ENCODE results near the gene LCNL1. TPM values are rescaled to one million over a fixed set of nuclear protein-coding genes. Genes with fewer than 3 reads are reported as not detected.

The LCNL1 gene
- total RNA-seq, 1 donor from 2014 or later: not detected

DNA sequence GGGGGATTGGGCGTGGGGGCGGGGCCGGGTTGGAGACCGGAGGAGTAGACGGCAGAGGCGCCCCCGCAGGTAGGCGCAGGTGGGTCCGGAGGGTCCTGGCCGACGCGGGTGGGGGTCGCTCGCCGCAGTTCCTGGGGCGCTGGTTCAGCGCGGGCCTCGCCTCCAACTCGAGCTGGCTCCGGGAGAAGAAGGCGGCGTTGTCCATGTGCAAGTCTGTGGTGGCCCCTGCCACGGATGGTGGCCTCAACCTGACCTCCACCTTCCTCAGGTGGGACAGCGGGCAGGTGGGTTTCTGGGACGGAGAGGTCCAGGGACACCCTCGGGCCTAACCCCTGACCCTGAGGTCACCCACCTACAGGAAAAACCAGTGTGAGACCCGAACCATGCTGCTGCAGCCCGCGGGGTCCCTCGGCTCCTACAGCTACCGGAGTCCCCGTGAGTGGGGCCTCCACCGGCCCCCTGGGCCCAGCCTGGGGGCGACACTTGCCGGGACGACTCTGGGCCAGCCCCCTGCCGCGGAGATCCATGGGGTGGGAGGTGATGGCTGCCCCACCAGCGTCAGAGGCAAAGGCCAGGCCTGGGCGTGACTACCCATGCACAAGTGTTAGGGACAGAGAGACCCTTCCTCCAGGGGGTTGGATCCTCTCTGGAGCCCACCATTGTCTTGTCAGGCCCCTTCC lies 3.8 kb upstream of the LCNL1 start:
- no peak for DNase-seq (ENCODE audit: low spot score, unreplicated experiment)
- TF ChIP-seq CTCF (IDR thresholded peaks at IDR 0.05; ENCODE audit: unreplicated experiment): no peak
- H3K9me3 Mint-ChIP-seq (ENCODE audit: low read depth): no peaks in the 10 kb centered on the region
- peaks cover 24% of the 10 kb centered on the region for H3K27me3 Mint-ChIP-seq
- no peaks in the 10 kb centered on the region for H3K36me3 Mint-ChIP-seq (ENCODE audit: insufficient read depth)
- no peak overlapping the region for H3K27ac Mint-ChIP-seq
- no peaks in the 10 kb centered on the region for H3K4me1 Mint-ChIP-seq (ENCODE audit: low read depth)
- H3K4me3 Mint-ChIP-seq (ENCODE audit: low read depth): no peak overlapping the region

DNA sequence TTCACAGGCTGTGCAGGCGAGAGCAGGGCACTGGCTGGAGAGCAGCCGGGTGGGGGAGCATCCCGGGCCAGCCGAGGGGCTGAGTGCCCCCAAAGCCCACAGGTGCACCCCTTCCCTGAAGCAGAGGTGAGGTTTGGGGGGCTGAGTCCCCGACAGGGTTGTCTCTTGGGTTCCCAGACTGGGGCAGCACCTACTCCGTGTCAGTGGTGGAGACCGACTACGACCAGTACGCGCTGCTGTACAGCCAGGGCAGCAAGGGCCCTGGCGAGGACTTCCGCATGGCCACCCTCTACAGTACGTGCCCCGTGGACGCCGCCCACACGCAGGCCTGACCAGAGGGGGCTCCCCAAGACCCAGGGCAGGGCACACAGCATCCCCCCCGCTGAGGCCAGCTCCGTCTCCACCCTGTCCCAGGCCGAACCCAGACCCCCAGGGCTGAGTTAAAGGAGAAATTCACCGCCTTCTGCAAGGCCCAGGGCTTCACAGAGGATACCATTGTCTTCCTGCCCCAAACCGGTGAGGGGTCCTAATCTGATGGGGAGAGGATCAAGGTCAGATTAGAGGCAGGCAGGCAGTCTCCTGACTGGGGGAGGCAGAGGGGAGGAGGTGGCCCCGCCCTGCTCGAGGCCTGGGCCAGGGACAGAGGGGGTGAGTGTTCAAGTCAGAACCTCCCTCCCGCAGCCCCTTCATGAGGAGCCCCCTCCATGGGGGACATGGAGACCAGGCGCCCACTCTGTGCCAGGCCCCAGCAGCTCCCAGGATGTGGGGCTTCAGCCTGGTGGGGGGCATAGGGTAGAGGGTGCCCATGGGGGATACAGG lies 2.8 kb upstream of the LCNL1 start:
- no peak for TF ChIP-seq CTCF (IDR thresholded peaks at IDR 0.05; ENCODE audit: unreplicated experiment)
- no peak for DNase-seq (ENCODE audit: low spot score, unreplicated experiment)
- Mint-ChIP-seq H3K4me1 (ENCODE audit: low read depth) (no peaks in the 10 kb centered on the region), H3K4me3 (ENCODE audit: low read depth) (no peak overlapping the region), H3K9me3 (ENCODE audit: low read depth) (no peaks in the 10 kb centered on the region), H3K27me3 (peaks cover 26% of the 10 kb centered on the region), H3K36me3 (ENCODE audit: insufficient read depth) (no peaks in the 10 kb centered on the region), H3K27ac (no peak overlapping the region)

GRCh38 chr9:136980669-136981478 lies 1.9 kb upstream of the LCNL1 start:
- Mint-ChIP-seq H3K4me3 (ENCODE audit: low read depth) (no peak overlapping the region), H3K27me3 (peaks cover 22% of the 10 kb centered on the region), H3K27ac (no peak overlapping the region), H3K4me1 (ENCODE audit: low read depth) (no peaks in the 10 kb centered on the region), H3K9me3 (ENCODE audit: low read depth) (no peaks in the 10 kb centered on the region), H3K36me3 (ENCODE audit: insufficient read depth) (no peaks in the 10 kb centered on the region)
- no peak for TF ChIP-seq CTCF (IDR thresholded peaks at IDR 0.05; ENCODE audit: unreplicated experiment)
- DNase-seq (ENCODE audit: low spot score, unreplicated experiment): no peak

DNA sequence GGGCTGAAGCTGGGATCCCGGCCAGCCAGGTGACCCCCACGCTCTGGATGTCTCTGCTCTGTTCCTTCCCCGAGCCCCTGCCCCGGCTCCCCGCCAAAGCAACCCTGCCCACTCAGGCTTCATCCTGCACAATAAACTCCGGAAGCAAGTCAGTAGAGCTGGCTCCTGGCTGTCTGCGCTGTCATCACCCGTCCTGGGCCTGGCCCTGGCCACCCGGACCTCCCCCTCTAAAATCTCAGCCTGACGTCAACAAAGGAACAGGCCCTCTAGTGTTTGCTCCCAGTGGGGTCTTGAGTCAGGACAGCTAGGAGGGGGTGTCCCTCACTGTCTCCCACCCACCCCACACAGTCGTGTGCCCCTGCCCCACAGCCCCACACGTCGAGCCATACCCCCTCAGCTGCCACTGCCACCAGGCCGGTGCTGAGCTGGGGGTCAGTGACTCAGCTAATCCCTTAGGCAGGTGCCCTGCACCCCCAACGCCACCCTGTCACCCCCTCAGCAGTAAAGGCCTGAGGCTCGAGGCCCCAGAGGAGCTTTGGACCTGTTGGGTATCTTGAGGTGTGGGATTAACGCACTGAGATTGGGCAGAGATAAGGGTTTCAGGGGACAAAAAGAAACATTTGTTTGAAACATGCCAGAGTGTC lies 1.1 kb upstream of the LCNL1 start:
- Mint-ChIP-seq H3K4me1 (ENCODE audit: low read depth) (no peaks in the 10 kb centered on the region), H3K27ac (no peak overlapping the region), H3K36me3 (ENCODE audit: insufficient read depth) (no peaks in the 10 kb centered on the region), H3K9me3 (ENCODE audit: low read depth) (no peaks in the 10 kb centered on the region), H3K27me3 (peaks cover 17% of the 10 kb centered on the region), H3K4me3 (ENCODE audit: low read depth) (no peak overlapping the region)
- TF ChIP-seq CTCF (IDR thresholded peaks at IDR 0.05; ENCODE audit: unreplicated experiment): no peak
- DNase-seq (ENCODE audit: low spot score, unreplicated experiment): no peak

- H3K4me3 Mint-ChIP-seq (ENCODE audit: low read depth): no peak overlapping the region
- peaks cover 13% of the 10 kb centered on the region for H3K27me3 Mint-ChIP-seq
- H3K9me3 Mint-ChIP-seq (ENCODE audit: low read depth): no peaks in the 10 kb centered on the region
- no peak for DNase-seq (ENCODE audit: low spot score, unreplicated experiment)
- no peak overlapping the region for H3K27ac Mint-ChIP-seq
- H3K4me1 Mint-ChIP-seq (ENCODE audit: low read depth): no peaks in the 10 kb centered on the region
- no peaks in the 10 kb centered on the region for H3K36me3 Mint-ChIP-seq (ENCODE audit: insufficient read depth)
- TF ChIP-seq CTCF (IDR thresholded peaks at IDR 0.05; ENCODE audit: unreplicated experiment): no peak
Observed at GRCh38 chr9:136983167-136983566, 374 bp downstream of the LCNL1 start.

All from progenitor cell of endocrine pancreas (in vitro differentiated cells).